Measurements from ENCODE around the gene LCORL. TPM values are rescaled to one million over a fixed set of nuclear protein-coding genes. Genes with fewer than 3 reads are reported as not detected.
"Not testable (repeated sequence)": the region's sequence is repeated elsewhere in the genome, so short reads cannot be mapped to it uniquely, and the experiment has no call there.

The LCORL gene
- total RNA-seq, 1 donor from 2014 or later: 16.9 TPM

DNA sequence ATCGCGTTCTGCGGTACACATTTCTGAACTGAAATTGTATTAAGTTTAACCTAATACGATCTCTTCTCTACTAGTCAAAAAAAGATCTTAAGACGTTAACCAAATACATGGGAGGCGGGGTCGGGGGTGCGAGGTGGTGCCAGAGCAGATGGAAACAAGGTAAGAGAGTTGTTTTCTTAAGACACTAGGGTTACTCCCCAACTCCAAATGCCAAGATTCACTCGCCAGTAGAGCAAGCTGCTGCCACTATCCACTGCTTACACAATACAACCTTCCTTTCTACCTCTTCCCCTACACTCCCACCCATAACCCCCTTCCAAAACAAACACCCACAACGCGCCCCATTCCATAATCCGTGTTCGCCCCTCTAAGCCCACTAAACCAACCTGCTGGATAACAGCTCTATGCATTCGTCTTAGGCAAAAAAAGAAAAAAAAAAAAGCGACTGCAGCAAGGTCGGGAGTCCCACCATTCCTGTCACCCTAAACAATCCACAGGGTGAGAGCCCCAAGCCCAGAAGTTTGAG lies 1.3 kb downstream of the LCORL start:
- DNase-seq (ENCODE audit: low read depth in 2 of 2): peak; percentile 8 to 17

GRCh38 chr4:18014269-18014668 lies 7.3 kb downstream of the LCORL start:
- DNase-seq (ENCODE audit: low read depth in 2 of 2): no peak

DNA sequence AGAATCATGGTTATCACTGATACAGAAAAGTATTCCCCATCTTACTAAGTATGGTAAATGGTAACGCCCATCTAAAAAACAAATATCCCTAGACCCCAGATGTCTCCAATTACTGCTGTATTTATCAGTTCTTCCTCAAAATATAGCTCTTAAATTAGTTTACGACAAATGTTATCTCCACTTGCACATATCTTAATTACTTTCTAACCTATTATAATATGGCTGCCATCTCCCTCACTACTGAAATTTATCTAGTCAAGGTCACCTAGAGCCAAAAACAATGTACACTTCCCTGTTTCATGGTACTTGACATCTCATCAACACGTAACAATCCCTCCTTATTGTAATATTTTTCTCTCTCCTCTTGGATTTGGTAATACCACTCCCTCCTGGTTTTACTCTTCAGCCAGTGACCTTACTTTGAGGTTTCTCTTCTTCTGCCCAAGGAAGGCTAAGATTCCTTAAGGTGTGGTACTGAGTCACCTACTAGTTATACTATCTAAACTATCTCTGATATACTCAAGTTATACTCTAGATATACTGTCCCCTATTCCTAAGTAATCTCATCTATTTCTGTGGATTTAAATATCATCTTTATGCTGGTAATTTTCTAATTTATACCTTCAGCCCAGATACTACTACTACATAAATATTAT lies 8.6 kb downstream of the LCORL start:
- DNase-seq (ENCODE audit: low read depth in 2 of 2): no peak

DNA sequence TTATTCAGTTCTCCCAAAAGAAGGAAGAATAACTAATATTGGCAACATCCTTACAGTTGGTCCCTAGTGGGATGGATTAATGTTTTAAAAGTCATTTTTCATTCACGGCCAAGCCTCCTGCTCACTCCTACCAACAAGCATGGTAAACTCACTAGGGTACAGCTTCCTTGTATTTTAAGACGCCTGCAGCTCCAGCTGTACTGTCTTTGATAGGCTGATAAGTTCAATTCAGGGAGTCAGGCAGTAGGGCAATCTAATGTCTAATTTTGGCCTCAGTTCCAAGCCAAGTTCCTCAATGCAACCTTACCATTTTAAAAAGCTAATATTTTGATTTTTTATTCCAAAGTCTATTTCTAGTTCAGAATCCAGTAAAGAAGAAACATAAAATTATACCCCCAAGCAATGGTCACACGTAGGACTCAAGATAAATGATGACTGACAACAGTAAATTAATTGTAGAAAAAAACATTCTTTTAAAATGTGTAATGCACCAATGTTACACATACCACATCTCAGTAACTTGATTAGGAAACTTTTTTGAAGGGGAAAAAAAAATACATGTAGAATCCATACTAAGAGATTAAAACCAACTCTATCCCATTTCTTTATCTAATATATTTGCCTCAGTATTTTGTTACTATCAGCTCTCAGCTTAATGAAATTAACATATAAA lies 9.3 kb downstream of the LCORL start:
- DNase-seq (ENCODE audit: low read depth in 2 of 2): no peak

GRCh38 chr4:18007625-18008024 lies 13.9 kb downstream of the LCORL start:
- DNase-seq (ENCODE audit: low read depth in 2 of 2): no peak

GRCh38 chr4:18006432-18006831 lies 15.1 kb downstream of the LCORL start:
- DNase-seq (ENCODE audit: low read depth in 2 of 2): not testable (repeated sequence)

- no peak for DNase-seq (ENCODE audit: low read depth in 2 of 2)
Measured at GRCh38 chr4:17997129-17997528, 24.4 kb downstream of the LCORL start.

DNA sequence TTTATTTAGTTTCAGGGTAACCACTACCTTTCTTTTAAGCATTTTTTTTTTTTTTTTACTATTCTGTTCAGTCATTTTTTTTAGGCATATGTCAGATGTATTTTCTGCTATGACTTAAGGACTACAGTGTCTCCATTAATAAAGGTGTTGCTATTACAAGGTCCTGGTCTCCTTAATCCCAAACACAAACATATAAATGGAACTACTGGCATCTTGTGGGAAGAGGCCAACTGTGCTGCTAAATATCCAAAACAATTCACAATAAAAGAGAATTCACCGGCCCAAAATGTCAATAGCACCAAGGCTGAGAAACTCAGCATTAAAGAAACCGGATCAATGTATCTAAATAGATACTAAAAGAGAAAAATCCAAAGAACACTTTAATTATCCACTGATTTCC lies 26.4 kb downstream of the LCORL start:
- DNase-seq (ENCODE audit: low read depth in 2 of 2): no peak

DNA sequence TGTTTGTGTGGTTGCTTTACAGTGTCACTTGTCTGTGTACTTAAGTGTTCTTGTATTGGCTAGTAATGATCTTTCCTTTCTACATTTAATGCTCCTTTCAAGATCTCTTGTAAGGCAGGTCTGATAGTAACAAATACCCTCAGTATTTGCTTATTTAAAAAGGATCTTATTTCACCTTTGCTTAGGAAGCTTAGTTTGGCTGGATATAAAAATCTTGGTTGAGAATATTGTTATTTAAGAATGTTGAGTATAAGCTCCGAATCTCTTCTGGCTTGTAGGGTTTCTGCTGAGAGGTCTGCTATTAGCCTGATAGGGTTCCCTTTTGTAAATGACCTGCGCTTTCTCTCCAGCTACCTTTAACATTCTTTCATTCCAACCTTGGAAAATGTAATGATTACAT lies 35.7 kb downstream of the LCORL start:
- no peak for DNase-seq (ENCODE audit: low read depth in 2 of 2)

DNA sequence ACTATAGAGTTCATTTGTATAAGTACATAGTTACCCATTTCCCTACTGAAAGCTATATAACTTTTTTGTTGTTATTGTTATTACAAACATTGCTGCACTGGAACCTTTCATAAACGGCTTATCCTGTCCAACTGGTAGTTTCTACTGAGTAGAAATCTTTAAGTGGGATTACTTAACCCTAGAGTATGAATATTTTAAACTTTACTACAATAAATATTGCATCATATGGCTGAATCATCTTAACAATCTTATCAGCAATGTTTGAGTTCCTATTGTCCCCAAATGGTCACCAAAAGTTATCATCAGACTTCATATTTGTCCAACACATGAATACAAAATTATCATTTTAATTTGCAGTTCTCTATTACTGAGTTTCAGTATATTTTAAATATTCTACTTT lies 40.5 kb downstream of the LCORL start:
- no peak for DNase-seq (ENCODE audit: low read depth in 2 of 2)

DNA sequence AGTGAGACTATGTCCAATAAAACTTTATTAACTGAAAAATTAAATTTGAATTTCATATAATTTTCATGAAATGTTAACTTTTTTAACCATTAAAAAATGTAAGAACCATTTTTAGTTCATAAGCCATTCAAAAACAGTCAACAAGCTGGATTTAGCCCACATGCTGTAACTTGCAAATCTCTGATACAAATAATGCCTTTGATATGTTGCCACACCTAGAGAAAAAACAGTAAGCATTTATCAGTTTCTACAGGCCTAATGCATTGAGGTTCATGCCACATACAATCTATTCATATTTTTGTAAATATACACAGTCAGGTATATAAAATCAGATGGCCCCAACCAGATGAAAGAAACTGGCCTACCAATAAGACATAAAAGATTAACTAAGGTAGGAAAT lies 52.8 kb downstream of the LCORL start:
- no peak for DNase-seq (ENCODE audit: low read depth in 2 of 2)

- no peak for DNase-seq (ENCODE audit: low read depth in 2 of 2)
Measured at GRCh38 chr4:17967078-17967477, 54.5 kb downstream of the LCORL start.

DNA sequence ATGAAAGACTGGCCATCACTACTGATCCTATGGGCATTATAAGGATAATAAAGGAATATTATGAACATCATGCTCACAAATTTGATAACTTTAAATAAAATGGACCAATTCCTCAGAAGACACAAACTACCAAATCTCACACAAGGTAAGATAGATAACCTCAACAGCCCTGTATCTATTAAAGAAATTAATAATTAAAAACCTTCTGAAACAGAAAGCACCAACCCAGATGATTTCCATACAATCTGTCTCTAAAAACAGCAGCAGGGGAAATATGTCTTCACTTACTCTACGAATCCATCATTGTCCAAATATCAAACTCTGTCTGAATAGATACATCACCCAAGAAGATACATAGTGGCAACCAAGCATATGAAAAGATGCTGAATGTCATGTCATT lies 55.2 kb downstream of the LCORL start:
- DNase-seq (ENCODE audit: low read depth in 2 of 2): no peak

DNA sequence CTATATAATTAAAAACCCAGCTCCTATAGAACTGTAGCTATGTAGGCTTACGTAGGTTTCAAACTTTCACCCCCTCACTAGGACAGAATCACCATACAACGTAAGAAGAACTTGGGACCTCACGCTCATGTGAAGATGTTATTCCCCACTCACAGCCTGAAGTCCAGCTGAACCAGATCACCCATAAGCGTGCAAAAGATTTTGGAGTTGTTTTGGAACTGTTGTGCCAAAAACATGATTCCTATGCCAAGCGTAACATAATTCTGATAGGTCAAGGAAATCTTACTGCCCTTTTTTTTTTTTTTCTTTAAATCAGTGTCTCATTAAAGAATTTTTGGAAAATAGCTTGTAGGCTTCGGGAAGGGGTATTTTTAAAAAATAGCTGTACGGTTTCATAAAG lies 57.0 kb downstream of the LCORL start:
- DNase-seq (ENCODE audit: low read depth in 2 of 2): no peak

DNA sequence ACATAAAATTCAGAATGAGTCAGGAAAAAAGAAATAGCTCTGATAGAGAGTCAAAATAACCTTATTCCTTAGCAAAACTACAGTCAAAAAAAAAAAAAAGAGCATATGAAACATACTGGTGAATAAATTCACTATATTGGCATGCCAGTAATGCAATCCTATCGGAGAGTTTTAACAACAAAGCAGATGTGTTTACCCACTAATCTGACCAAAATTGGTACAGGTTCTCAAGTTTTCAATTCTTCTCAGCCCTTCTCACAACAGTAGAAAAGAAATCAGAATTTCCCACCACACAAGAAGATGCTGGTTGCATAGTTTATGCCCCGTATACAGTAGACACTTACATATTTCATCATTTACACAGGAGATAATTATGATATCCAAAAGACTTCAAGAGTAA lies 59.4 kb downstream of the LCORL start:
- no peak for DNase-seq (ENCODE audit: low read depth in 2 of 2)

DNA sequence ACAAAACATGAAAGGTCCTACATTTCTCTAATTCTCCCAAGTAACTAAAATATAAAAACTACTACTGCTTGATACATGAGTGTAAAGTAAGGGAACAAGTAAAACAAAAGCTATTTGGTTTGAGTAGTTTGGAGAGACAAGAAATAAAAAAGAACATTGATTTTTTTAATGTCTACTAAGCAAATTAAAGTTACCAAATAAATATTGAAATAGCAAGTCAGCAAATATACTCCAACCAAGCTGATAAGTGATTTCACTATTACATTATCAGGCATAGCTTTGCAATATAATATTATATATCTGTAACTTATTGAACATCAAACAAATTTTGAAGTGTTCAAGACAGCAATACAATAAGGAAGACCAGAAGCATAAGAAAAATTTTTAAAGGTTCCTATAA lies 60.3 kb downstream of the LCORL start:
- DNase-seq (ENCODE audit: low read depth in 2 of 2): no peak

DNA sequence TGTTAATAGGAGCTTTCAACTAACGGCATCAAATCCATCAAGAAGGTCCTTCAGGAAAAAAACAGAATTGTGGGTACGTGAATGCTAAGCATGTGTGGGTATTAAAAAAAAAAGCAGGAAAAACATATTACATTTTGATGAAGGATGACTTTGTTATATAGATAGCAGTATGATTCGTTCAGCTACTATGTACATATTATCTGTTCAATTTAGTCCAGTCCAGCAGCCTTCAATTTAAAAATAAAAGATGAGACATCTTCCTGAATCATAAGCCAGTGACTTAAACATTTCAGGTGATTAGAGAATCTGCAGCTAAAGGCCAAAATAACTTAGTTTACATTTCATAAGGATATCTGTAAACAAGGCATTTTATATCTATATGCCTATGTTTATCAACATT lies 63.4 kb downstream of the LCORL start:
- no peak for DNase-seq (ENCODE audit: low read depth in 2 of 2)

DNA sequence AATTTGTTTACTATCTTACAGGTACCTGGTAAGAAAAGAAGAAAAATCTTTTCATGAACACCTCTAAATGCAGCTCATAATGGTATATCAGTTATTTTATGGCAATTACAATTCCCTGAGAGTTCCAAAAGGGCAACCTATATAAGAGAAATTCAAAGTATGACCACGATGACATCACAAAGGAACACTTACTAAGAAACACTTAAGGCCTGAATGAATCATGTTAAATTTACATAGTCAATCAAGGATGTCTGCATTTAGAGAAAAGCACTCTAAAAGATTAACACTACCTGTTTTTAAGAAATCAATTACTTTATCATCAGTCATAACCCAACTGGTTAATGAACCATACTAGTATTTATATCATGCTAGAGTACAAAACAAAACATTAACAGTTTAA lies 63.9 kb downstream of the LCORL start:
- no peak for DNase-seq (ENCODE audit: low read depth in 2 of 2)

DNA sequence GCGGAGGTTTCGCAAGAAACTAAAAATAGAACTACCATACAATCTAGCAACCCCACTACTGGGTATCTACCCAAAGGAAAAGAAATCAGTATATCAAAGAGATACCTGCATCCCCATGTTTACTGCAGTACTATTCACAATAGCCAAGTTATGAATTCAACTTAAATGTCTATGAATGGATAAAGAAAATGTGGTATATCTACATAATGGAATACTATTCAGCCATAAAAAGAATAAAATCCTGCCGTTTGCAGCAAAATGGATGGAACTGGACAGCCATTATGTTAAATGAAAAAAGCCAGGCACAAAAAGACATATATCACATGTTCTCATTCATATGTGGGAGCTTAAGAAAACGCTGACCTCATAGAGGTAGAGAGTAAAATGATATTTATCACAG lies 65.3 kb downstream of the LCORL start:
- no peak for DNase-seq (ENCODE audit: low read depth in 2 of 2)

GRCh38 chr4:17945303-17945702 lies 76.3 kb downstream of the LCORL start:
- DNase-seq (ENCODE audit: low read depth in 2 of 2): no peak

- peak; percentile 39 to 70 for DNase-seq (ENCODE audit: low read depth in 2 of 2)
Measured at GRCh38 chr4:17941731-17942130, 79.8 kb downstream of the LCORL start.

DNA sequence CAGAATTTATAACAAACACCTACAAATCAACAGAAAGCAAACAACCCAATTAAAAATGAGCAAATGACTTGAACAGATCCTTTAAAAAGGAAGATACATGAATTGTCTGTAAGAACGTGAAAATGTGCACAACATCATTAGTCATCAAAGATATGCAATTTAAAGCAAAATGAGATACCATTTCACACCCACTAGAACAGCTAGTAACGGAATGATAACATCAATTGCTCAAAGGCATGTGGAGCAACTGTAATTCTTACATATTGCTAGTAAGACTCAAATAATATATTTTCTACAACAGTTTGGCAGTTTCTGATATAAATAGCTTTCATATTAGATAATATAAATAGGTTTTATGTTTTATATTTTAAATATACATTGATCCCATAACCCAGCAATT lies 82.5 kb downstream of the LCORL start:
- DNase-seq (ENCODE audit: low read depth in 2 of 2): no peak

GRCh38 chr4:17934286-17934685 lies 87.3 kb downstream of the LCORL start:
- DNase-seq (ENCODE audit: low read depth in 2 of 2): peak in 1 of 2 donors; percentile 10
